B cell (primary cell): Measurements from ENCODE around the gene MALSU1.

ENCODE experiments used
- CTCF ChIP-seq: fragments of 200-600 bp; IDR thresholded peaks from one replicate; pipeline ENCODE4 v1.8.0; 2022; ENCODE audit warnings: antibody characterized with exemption, mild to moderate bottlenecking
- EZH2 ChIP-seq: IDR thresholded peaks from 2 replicates; pipeline ENCODE4 v1.6.1; 2012; ENCODE audit warnings: borderline replicate concordance, low read depth, mild to moderate bottlenecking, moderate library complexity, low read length; ENCODE audit not compliant: insufficient read depth, poor library complexity, severe bottlenecking

GRCh38 chr7:23290993-23291392 lies 8.1 kb upstream of the MALSU1 start:
- no peak for TF ChIP-seq EZH2
- TF ChIP-seq CTCF, result no peak
